Measurements from ENCODE around the gene PLK5.
"Not testable (repeated sequence)": the region's sequence is repeated elsewhere in the genome, so short reads cannot be mapped to it uniquely, and the experiment has no call there.

Gene PLK5

DNA sequence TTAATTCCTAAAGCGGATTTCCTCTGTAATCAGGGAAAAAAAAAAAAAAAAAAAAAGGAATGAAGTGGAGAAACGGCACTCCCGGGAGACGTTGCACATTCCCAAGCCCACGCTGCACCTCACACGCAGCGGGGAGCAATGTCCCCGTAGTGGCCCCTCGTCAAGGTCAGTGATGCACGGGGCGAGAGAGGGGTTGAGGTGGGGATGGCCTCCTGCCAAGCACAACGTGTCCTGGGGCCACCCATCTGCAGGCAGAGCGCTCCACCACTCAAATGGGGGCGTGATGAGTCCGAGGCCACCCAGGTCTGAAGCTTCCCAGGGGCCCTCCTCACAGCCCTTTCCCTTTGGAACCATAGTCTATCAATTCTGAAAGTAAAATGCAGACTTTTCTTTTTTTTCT is 15.1 kb downstream of the PLK5 start:
- no peak overlapping the region for H3K4me3 ChIP-seq (replicated peaks; ENCODE audit: low read depth, low read length)
- TF ChIP-seq, protein P1, sequence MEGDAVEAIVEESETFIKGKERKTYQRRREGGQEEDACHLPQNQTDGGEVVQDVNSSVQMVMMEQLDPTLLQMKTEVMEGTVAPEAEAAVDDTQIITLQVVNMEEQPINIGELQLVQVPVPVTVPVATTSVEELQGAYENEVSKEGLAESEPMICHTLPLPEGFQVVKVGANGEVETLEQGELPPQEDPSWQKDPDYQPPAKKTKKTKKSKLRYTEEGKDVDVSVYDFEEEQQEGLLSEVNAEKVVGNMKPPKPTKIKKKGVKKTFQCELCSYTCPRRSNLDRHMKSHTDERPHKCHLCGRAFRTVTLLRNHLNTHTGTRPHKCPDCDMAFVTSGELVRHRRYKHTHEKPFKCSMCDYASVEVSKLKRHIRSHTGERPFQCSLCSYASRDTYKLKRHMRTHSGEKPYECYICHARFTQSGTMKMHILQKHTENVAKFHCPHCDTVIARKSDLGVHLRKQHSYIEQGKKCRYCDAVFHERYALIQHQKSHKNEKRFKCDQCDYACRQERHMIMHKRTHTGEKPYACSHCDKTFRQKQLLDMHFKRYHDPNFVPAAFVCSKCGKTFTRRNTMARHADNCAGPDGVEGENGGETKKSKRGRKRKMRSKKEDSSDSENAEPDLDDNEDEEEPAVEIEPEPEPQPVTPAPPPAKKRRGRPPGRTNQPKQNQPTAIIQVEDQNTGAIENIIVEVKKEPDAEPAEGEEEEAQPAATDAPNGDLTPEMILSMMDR (IDR thresholded peaks at IDR 0.05; ENCODE audit: low read depth, low read length, missing control alignments): no peak
- DNase-seq (ENCODE audit: extremely low read depth, low read depth): no peak

DNA sequence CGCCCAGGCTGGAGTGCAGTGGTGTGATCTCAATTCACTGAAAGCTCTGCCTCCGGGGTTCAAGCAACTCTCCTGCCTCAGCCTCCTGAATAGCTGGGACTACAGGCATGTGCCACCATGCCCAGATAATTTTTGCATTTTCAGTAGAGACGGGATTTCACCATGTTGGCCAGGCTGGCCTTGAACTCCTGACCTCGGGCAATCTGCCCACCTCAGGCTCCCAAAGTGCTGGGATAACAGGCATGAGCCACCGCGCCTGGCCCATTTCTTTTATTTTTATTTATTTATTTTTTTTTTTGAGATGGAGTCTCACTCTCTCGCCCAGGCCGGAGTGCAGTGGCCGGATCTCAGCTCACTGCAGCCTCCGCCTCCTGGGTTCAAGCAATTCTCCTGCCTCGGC is 15.9 kb downstream of the PLK5 start:
- not testable (repeated sequence) for DNase-seq (ENCODE audit: extremely low read depth, low read depth); H3K4me3 ChIP-seq (replicated peaks; ENCODE audit: low read depth, low read length)

DNA sequence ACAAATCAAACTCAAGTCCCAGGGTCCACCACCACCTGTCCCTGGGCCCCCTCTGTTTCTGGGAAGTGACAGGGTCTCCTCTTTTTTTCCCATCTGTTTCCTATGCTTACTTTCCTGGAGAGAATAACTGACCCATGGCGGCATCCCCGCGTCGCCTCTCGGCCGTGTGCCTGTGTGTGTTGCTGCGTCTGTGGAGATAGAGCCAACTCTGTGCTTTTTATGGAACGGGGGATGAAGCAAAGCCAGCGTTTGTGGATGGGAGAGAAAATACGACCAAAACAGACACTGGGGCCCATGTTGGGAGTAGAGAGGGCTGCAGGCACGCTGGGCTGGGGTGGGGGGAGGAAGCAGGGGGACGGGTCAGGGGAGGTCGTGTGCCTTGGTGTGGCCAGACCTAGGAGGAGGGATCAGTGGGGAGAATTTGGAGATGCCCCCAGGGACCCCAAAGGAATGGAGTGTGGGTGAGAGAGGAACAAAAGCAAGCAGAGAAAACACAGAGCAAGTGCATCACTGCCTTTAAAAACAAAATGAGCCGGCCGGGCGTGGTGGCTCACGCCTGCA is 16.6 kb downstream of the PLK5 start:
- H3K4me3 ChIP-seq (replicated peaks; ENCODE audit: low read depth, low read length): no peak overlapping the region
- DNase-seq (ENCODE audit: extremely low read depth, low read depth): no peak
- TF ChIP-seq, protein P1 (IDR thresholded peaks at IDR 0.05; ENCODE audit: low read depth, low read length, missing control alignments): no peak

DNA sequence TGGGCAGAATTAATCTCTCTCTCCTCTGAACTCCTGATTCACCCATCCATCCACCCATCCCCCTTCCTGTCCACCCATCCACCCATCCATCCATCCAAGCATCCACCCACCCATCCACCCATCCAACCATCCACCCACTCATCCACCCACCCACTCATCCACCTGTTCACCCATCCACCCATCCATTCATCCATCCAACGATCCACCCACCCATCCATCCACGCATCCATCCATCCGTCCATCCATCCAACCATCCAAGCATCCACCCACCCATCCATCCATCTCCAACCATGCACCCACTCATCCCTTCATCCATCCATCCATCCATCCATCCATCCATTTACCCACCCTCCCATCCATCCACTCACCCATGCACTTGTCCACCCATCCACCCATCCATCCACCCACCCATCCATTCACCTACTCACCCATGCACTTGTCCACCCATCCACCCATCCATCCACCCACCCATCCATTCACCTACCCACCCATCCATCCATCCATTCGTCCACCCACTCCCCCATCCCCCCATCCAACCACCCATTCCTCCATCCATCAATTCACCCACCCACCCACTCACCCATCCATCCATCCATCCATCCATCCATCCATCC is 25.6 kb downstream of the PLK5 start:
- DNase-seq (ENCODE audit: extremely low read depth, low read depth): no peak
- H3K4me3 ChIP-seq (replicated peaks; ENCODE audit: low read depth, low read length): no peak overlapping the region
- TF ChIP-seq, protein P1 (IDR thresholded peaks at IDR 0.05; ENCODE audit: low read depth, low read length, missing control alignments): no peak

DNA sequence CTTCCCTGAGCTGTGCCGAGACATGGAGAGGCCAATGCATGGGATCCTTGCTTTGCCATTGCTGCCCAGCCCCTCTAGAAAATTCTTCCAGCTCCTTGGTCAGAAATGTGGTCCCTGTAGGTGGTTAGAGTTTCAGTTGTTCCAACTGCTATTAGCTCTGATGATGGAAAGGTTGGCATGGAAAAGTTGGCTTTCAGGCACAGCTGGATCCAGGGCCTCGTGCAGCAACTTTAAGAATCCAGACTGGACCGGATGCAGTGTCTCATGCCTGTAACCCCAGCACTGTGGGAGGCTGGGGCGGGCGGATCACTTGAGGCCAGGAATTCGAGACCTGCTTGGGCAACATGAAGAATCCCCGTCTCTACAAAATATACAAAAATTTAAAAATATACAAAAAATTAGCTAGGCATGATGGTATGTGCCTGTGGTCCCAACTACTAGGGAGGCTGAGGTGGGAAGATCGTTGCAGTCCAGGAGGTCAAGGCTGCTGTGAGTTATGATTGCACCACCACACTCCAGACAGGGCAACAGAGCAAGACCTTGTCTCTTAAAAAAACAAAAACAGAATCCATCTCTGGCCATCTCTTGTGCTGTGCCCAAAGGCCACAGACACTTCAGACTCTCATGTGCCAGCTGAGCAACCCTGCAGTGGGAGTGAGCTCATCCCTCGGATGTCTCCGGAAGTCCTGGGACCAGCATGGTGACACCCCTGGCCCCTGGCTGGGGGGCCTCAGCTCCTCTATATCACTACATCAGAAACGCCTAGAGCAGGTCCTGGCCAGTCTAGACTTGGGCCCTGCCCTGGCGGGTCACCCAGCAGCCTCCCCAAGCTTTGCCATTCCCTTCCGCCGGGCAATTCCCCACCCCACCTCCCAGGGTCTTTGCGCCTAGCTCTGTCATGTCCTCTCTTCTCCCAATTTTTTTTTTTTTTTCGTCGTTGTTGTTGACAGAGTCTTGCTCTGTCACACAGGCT is 27.5 kb downstream of the PLK5 start:
- TF ChIP-seq, protein P1 (IDR thresholded peaks at IDR 0.05; ENCODE audit: low read depth, low read length, missing control alignments): no peak
- DNase-seq (ENCODE audit: extremely low read depth, low read depth): no peak
- no peak overlapping the region for H3K4me3 ChIP-seq (replicated peaks; ENCODE audit: low read depth, low read length)

DNA sequence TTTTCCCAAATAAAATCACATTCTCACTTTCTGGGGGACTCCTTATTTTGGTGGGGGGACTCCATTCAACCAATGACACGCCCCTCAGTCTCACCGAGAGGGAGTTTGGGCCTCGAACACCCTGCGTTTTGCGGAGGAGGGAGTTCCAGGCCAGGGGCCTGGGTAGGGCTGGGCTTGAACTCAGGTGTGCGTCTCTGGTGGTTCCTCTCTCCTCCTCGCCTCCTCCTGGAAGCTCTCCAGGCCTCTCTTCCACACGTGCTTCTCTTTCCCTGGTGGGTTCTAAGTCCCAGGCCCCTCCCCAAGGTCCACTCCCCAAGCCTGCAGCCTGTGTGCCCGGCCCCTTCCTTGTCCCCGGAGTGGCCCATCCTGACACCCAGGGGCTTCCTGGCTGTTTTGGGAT is 29.5 kb downstream of the PLK5 start:
- no peak overlapping the region for H3K4me3 ChIP-seq (replicated peaks; ENCODE audit: low read depth, low read length)
- no peak for DNase-seq (ENCODE audit: extremely low read depth, low read depth)
- TF ChIP-seq, protein P1 (IDR thresholded peaks at IDR 0.05; ENCODE audit: low read depth, low read length, missing control alignments): no peak

DNA sequence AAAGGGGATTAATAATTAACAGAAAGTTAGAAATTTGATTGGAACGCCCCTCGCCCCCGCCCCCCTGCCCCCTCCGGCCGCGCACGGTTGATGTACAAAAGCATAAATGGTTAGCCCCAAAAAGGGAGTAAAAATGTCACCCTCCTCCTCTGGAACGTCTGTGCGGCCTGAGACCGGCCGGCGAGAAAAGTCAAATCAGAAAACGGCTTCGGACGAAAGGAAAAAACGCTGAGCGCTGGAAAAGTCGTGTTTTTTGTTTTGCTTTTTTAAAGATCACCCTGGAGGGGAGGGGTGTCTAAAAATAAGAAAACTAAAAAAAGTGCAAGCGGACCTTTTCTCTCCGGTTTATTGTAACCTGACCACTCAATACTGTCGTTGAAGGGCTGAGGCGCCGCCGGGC is 31.1 kb downstream of the PLK5 start:
- TF ChIP-seq, protein P1 (IDR thresholded peaks at IDR 0.05; ENCODE audit: low read depth, low read length, missing control alignments): no peak
- H3K4me3 ChIP-seq (replicated peaks; ENCODE audit: low read depth, low read length): no peak overlapping the region
- no peak for DNase-seq (ENCODE audit: extremely low read depth, low read depth)
